HepG2 (cell line): ENCODE results near the gene HDAC4. TPM values are rescaled to one million over a fixed set of nuclear protein-coding genes. Genes with fewer than 3 reads are reported as not detected.
"Not testable (repeated sequence)": the region's sequence is repeated elsewhere in the genome, so short reads cannot be mapped to it uniquely, and the experiment has no call there.

Source experiments
- ATAC-seq: fragments of 200-7000 bp; cut with Tn5 transposase; 3 replicates; pipeline ENCODE4 v1.9.1; 2020; ENCODE audit warnings: mild to moderate bottlenecking, moderate library complexity
- BruUV-seq: library from RNA; stranded (reverse); fragments of 400-500 nt; replicated peaks from 2 replicates; lab custom pipeline; 2021; lab: Mats Ljungman, UMichigan
- CTCF ChIA-PET: fragments of 300-600 bp; formaldehyde crosslinking; extraction: SDS; loops from one replicate; lab custom pipeline; 2021; ENCODE audit warnings: low total read pairs, inconsistent platforms, low intra/inter-chr PET ratio; lab: Yijun Ruan, JAX
- POLR2A ChIA-PET: fragments of 350-600 bp; sonication (Branson Sonifier 250); formaldehyde crosslinking; loops from one replicate; lab custom pipeline; 2020; ENCODE audit warnings: antibody characterized with exemption, inconsistent platforms; lab: Yijun Ruan, JAX
- DNase-seq: peaks from one replicate; pipeline ENCODE4 v3.0.0-alpha.2; 2015; ENCODE audit warnings: low spot score
- FAIRE-seq: peaks from 3 replicates; lab custom pipeline; 2011; peaks lifted over from hg19 to GRCh38; lab: Jason Lieb, UNC
- H2AFZ ChIP-seq: one replicate; pipeline ENCODE4 v1.6.1; 2011; ENCODE audit warnings: low read length, inconsistent platforms
- H3K27ac ChIP-seq: fragments of 300-600 bp; 3 replicates; pipeline ENCODE4 v1.8.0; 2011; ENCODE audit warnings: mixed run types, mild to moderate bottlenecking, mixed read lengths, low read length, inconsistent platforms; ENCODE audit not compliant: insufficient read depth; ENCODE audit errors: extremely low read length
- H3K27me3 ChIP-seq, 2 experiments: fragments of 200-600 bp in 1 of 2; 2 replicates in 1 of 2; 3 replicates in 1 of 2; pipeline versions ENCODE4 v1.6.0 to v1.8.0; 2011; ENCODE audit warnings: low read length in 2 of 2, mild to moderate bottlenecking in 2 of 2, moderate library complexity in 2 of 2, inconsistent platforms in 1 of 2; ENCODE audit not compliant: insufficient read depth in 2 of 2, control insufficient read depth in 1 of 2
- H3K36me3 ChIP-seq, 2 experiments: fragments of 200-600 bp in 1 of 2; replicated peaks in 1 of 2; 2 replicates in 1 of 2; 3 replicates in 1 of 2; pipeline versions ENCODE4 v1.5.1 to v1.8.0; 2011; ENCODE audit warnings: low read length in 2 of 2, inconsistent platforms in 1 of 2; ENCODE audit not compliant: insufficient read depth in 2 of 2, control insufficient read depth in 1 of 2
- H3K4me1 ChIP-seq: 2 replicates; pipeline ENCODE4 v1.5.1; 2012; ENCODE audit warnings: low read length, inconsistent platforms; ENCODE audit not compliant: insufficient read depth
- H3K4me2 ChIP-seq: 2 replicates; pipeline ENCODE4 v1.6.0; 2011; ENCODE audit warnings: low read depth, low read length, inconsistent platforms
- H3K4me3 ChIP-seq, 3 experiments: fragments of 200-600 bp in 1 of 3; sonication (generic), shearing (Covaris generic) in 1 of 3; replicated peaks in 1 of 3; 2 replicates each; pipeline ENCODE4 v1.5.1; 2011 to 2016; ENCODE audit warnings: low read length in 3 of 3, inconsistent platforms in 2 of 3, low read depth in 2 of 3, mild to moderate bottlenecking in 2 of 3, control low read depth in 1 of 3, mixed read lengths in 1 of 3; ENCODE audit not compliant: insufficient read depth in 1 of 3
- H3K79me2 ChIP-seq: one replicate; pipeline ENCODE4 v1.6.1; 2011; ENCODE audit warnings: low read length, inconsistent platforms; ENCODE audit not compliant: insufficient read depth
- H3K9ac ChIP-seq: 2 replicates; pipeline ENCODE4 v1.6.0; 2011; ENCODE audit warnings: mild to moderate bottlenecking, low read depth, low read length, inconsistent platforms; ENCODE audit not compliant: insufficient read depth
- H3K9me3 ChIP-seq: 2 replicates; pipeline ENCODE4 v1.5.1; 2012; ENCODE audit warnings: mild to moderate bottlenecking, low read length
- H4K20me1 ChIP-seq: 2 replicates; pipeline ENCODE4 v1.6.0; 2011; ENCODE audit warnings: inconsistent platforms, mild to moderate bottlenecking, low read length, moderate library complexity; ENCODE audit not compliant: insufficient read depth
- CCDC6 ChIP-seq: sonication (generic); formaldehyde crosslinking; IDR thresholded peaks from 2 replicates; pipeline ENCODE4 v1.8.1; 2022; ENCODE audit warnings: mild to moderate bottlenecking, missing genetic modification reagents, moderate library complexity
- CENPT ChIP-seq: sonication (generic); formaldehyde crosslinking; IDR thresholded peaks from 2 replicates; pipeline ENCODE4 v1.8.0; 2022; ENCODE audit warnings: low read depth, mild to moderate bottlenecking, moderate library complexity, missing genetic modification reagents
- GFI1 ChIP-seq: sonication (generic); formaldehyde crosslinking; IDR thresholded peaks from 2 replicates; pipeline ENCODE4 v1.5.0; 2020; ENCODE audit warnings: missing genetic modification reagents, mild to moderate bottlenecking, borderline replicate concordance
- KAT2B ChIP-seq: fragments of 150-350 bp; IDR thresholded peaks from 2 replicates; pipeline ENCODE4 v1.6.1; 2014; ENCODE audit warnings: low read depth, low read length, borderline replicate concordance
- RXRA ChIP-seq: sonication (generic); formaldehyde crosslinking; IDR thresholded peaks from 2 replicates; pipeline ENCODE4 v1.5.1; 2020; ENCODE audit warnings: missing genetic modification reagents
- ZSCAN30 ChIP-seq: sonication (generic); formaldehyde crosslinking; IDR thresholded peaks from 2 replicates; pipeline ENCODE4 v1.5.0; 2020; ENCODE audit warnings: mild to moderate bottlenecking, missing genetic modification reagents
- WGBS: methylation state at CpG from one replicate; pipeline ENCODE4 v1.1.6; 2017; ENCODE audit warnings: low lambda C conversion rate; 5-methylcytosine and 5-hydroxymethylcytosine counted together
- in situ Hi-C: cut with HindIII; loops from 2 replicates; pipeline ENCODE4 v1.10.0; 2017; ENCODE audit warnings: low pct_unique_long_range_greater_than_20kb; ENCODE audit not compliant: extremely low pct_ligation_motif_present
- intact Hi-C: fragments of 100-400 bp; cut with micrococcal nuclease; formaldehyde crosslinking; loops from one replicate; pipeline ENCODE4 v1.10.0; 2022; ENCODE audit not compliant: unreplicated experiment
- polyA plus RNA-seq, 8 experiments: library from polyadenylated mRNA; depleted of rRNA in 3 of 8; stranded (reverse) in 7 of 8; unstranded in 1 of 8; fragments of >200 nt; fragmentation: Illumina TruSeq in 4 of 8; extraction: Trizol in 4 of 8; gene quantifications; 2 replicates each; pipeline versions ENCODE4 v1.2.1 to v1.2.3, GENCODE V29; 2011 to 2016; ENCODE audit warnings: low read depth in 4 of 8, missing spikeins in 1 of 8, mixed read lengths in 1 of 8; ENCODE audit not compliant: insufficient read depth in 1 of 8
- total RNA-seq, 5 experiments: library from RNA; depleted of rRNA; stranded (reverse); fragments of >200 nt; fragmentation: Illumina TruSeq; extraction: Trizol; gene quantifications; 2 replicates each; pipeline ENCODE4 v1.2.3, GENCODE V29; 2016; ENCODE audit warnings: low read depth in 1 of 5

Gene HDAC4
- total and polyA plus RNA-seq, 2 of the 13 experiments (the other 11 are each of a cell fraction or from before 2014, with no cell fraction given): 10.1 to 11.5 TPM

- ChIA-PET POLR2A (no interaction called here), CTCF (no interaction called here)
- 41% methylated on average over 10 of the region's 14 CpGs for WGBS
- intact Hi-C loops: loop anchor here (10.0 kb wide), 1 partner anchor 846 kb away; no protein-coding TSS in a partner anchor
- no peak for DNase-seq
- TF ChIP-seq KAT2B: no peak
- TF ChIP-seq RXRA (CRISPR knock-in tag): no peak
- TF ChIP-seq CCDC6 (CRISPR knock-in tag): no peak
- no peak for TF ChIP-seq CENPT (CRISPR knock-in tag)
- TF ChIP-seq ZSCAN30: no peak
- TF ChIP-seq GFI1 (CRISPR knock-in tag): no peak
- no peak overlapping the region for H2AFZ ChIP-seq
- peaks cover 22% of the 10 kb centered on the region for H3K4me1 ChIP-seq
- no peaks in the 10 kb centered on the region for H3K36me3 ChIP-seq
- H4K20me1 ChIP-seq: no peaks in the 10 kb centered on the region
- ATAC-seq: no peak
- H3K9me3 ChIP-seq: no peaks in the 10 kb centered on the region
- no TSS peak for BruUV-seq
- peaks cover 3 to 40% of the 10 kb centered on the region in 2 experiments for H3K27me3 ChIP-seq
- no peak for FAIRE-seq
- in situ Hi-C loops: loop anchor here (5.0 kb wide), 1 partner anchor 68 kb away; no protein-coding TSS in a partner anchor
- no peak overlapping the region for H3K4me3 ChIP-seq
- H3K79me2 ChIP-seq: no peaks in the 10 kb centered on the region
- no peak overlapping the region for H3K9ac ChIP-seq
- no peak overlapping the region for H3K27ac ChIP-seq
- H3K4me2 ChIP-seq: no peak overlapping the region
Observed at GRCh38 chr2:239038773-239039478, 361.9 kb downstream of the HDAC4 start.

DNA sequence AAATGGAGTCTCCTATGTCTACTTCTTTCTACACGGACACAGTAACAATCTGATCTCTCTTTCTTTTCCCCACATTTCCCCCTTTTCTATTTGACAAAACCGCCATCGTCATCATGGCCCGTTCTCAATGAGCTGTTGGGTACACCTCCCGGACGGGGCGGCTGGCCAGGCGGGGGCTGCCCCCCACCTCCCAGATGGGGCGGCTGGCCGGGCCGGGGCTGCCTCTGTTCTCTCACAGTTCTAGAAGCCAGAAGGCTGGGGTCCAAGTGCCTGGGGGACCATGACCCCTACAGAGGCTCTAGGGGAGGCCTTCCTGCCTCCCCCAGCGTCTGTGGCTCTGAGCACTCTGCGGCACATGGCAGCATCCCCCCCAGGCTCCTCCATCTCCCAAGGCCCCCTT, 362.5 kb downstream of the HDAC4 start:
- POLR2A ChIA-PET, H3K9ac ChIP-seq, H3K27ac ChIP-seq, H3K9me3 ChIP-seq, H4K20me1 ChIP-seq, ATAC-seq, BruUV-seq, H3K4me2 ChIP-seq, FAIRE-seq, H3K4me3 ChIP-seq, H2AFZ ChIP-seq, H3K36me3 ChIP-seq, CTCF ChIA-PET, DNase-seq, H3K79me2 ChIP-seq: not testable (repeated sequence)
- intact Hi-C loops (loop anchor here (10.0 kb wide), 1 partner anchor 847 kb away; no protein-coding TSS in a partner anchor), in situ Hi-C loops (loop anchor here (5.0 kb wide), 1 partner anchor 69 kb away; no protein-coding TSS in a partner anchor)
- Histone ChIP-seq H3K4me1 (peaks cover 22% of the 10 kb centered on the region), H3K27me3 (peaks cover 3 to 45% of the 10 kb centered on the region in 2 experiments)
- 77% methylated on average over 12 of the region's 13 CpGs for WGBS
